Esophagus (tissue), 2 donors: ENCODE measurements around the gene TREML1. TPM values are rescaled to one million over a fixed set of nuclear protein-coding genes. Genes with fewer than 3 reads are reported as not detected.

Experiments used
- H3K27ac ChIP-seq, 2 donors: one replicate each; pipeline ENCODE4 v1.5.1; 2013; ENCODE audit warnings: low read depth in 2 of 2, mild to moderate bottlenecking in 2 of 2, inconsistent platforms in 1 of 2, low read length in 1 of 2, moderate library complexity in 1 of 2
- H3K27me3 ChIP-seq, 2 donors: one replicate each; pipeline ENCODE4 v1.6.1; 2013; ENCODE audit warnings: low read length in 2 of 2, control low read depth in 1 of 2, mild to moderate bottlenecking in 1 of 2; ENCODE audit not compliant: insufficient read depth in 2 of 2, control insufficient read depth in 1 of 2
- H3K36me3 ChIP-seq, 2 donors: one replicate each; pipeline ENCODE4 v1.6.1; 2013; ENCODE audit warnings: low read length in 1 of 2; ENCODE audit not compliant: control insufficient read depth in 2 of 2, insufficient read depth in 2 of 2
- H3K4me1 ChIP-seq, 2 donors: one replicate each; pipeline ENCODE4 v1.6.1; 2013; ENCODE audit warnings: low read length in 1 of 2; ENCODE audit not compliant: control insufficient read depth in 2 of 2, insufficient read depth in 2 of 2
- H3K4me3 ChIP-seq, 2 donors: one replicate each; pipeline ENCODE4 v1.5.1; 2013; ENCODE audit warnings: low read length in 2 of 2, mild to moderate bottlenecking in 2 of 2, low read depth in 1 of 2, moderate library complexity in 1 of 2
- H3K9me3 ChIP-seq, 2 donors: one replicate each; pipeline ENCODE4 v1.6.1; 2013; ENCODE audit warnings: mild to moderate bottlenecking in 2 of 2, low read depth in 1 of 2, low read length in 1 of 2, moderate library complexity in 1 of 2; ENCODE audit not compliant: control insufficient read depth in 2 of 2, insufficient read depth in 1 of 2
- whole genome bisulfite sequencing, 2 donors: extraction: QIAGEN DNeasy Blood & Tissue Kit; methylation state at CpG; one replicate each; pipeline ENCODE4 v1.1.7; 2013; 5-methylcytosine and 5-hydroxymethylcytosine counted together
- polyA plus RNA-seq, 2 donors: library from polyadenylated mRNA; stranded (reverse); fragments of 200-250 nt; gene quantifications; one replicate each; pipeline ENCODE4 v1.2.3, GENCODE V29; 2013
- donor health status: healthy with polysubstance abuse.
- donor health status: Bipolar disorder and iron deficiency.

Gene TREML1
- polyA plus RNA-seq, 2 donors, result 0.06 to 0.07 TPM

- no peaks in the 10 kb centered on the region for H3K36me3 ChIP-seq
- H3K27ac ChIP-seq, result no peak overlapping the region
- no peaks in the 10 kb centered on the region for H3K27me3 ChIP-seq
- H3K9me3 ChIP-seq, result no peaks in the 10 kb centered on the region
- H3K4me3 ChIP-seq, result no peak overlapping the region
- WGBS, 2 donors, result 84 to 93% methylated on average over 4 of the region's 4 CpGs
- H3K4me1 ChIP-seq, result no peaks in the 10 kb centered on the region
Measured at GRCh38 chr6:41156001-41156400, 1.9 kb upstream of the TREML1 start.

GRCh38 chr6:41155132-41155805 lies 1.1 kb upstream of the TREML1 start:
- no peak overlapping the region for H3K27ac ChIP-seq
- 45 to 50% methylated on average over 7 of the region's 7 CpGs for WGBS, 2 donors

GRCh38 chr6:41153451-41153850 lies 696 bp downstream of the TREML1 start:
- H3K27ac ChIP-seq, result no peak overlapping the region
- no peaks in the 10 kb centered on the region for H3K36me3 ChIP-seq
- no peaks in the 10 kb centered on the region for H3K9me3 ChIP-seq
- no peak overlapping the region for H3K4me3 ChIP-seq
- WGBS, 2 donors, result 72 to 82% methylated on average over 4 of the region's 4 CpGs
- H3K27me3 ChIP-seq, result no peaks in the 10 kb centered on the region
- H3K4me1 ChIP-seq, result no peaks in the 10 kb centered on the region

More at GRCh38 chr6:41155132-41155805, 1.1 kb upstream of the TREML1 start:
- no peaks in the 10 kb centered on the region for H3K36me3 ChIP-seq
- no peaks in the 10 kb centered on the region for H3K27me3 ChIP-seq
- no peaks in the 10 kb centered on the region for H3K9me3 ChIP-seq
- H3K4me1 ChIP-seq, result no peaks in the 10 kb centered on the region
- no peak overlapping the region for H3K4me3 ChIP-seq

- H3K27ac ChIP-seq, result no peak overlapping the region
- H3K4me3 ChIP-seq, result no peak overlapping the region
- no peaks in the 10 kb centered on the region for H3K9me3 ChIP-seq
- no peaks in the 10 kb centered on the region for H3K36me3 ChIP-seq
- no peaks in the 10 kb centered on the region for H3K4me1 ChIP-seq
- 77 to 87% methylated on average over 1 of the region's 1 CpG for WGBS, 2 donors
- H3K27me3 ChIP-seq, result no peaks in the 10 kb centered on the region
Measured at GRCh38 chr6:41150671-41151070, 3.5 kb downstream of the TREML1 start.

- Histone ChIP-seq H3K27ac (no peak overlapping the region), H3K4me1 (no peaks in the 10 kb centered on the region), H3K36me3 (no peaks in the 10 kb centered on the region), H3K27me3 (no peaks in the 10 kb centered on the region), H3K4me3 (no peak overlapping the region), H3K9me3 (no peaks in the 10 kb centered on the region)
- WGBS, 2 donors, result 92 to 94% methylated on average over 1 of the region's 1 CpG
Measured at GRCh38 chr6:41147917-41148316, 6.2 kb downstream of the TREML1 start.

- Histone ChIP-seq H3K4me1 (no peaks in the 10 kb centered on the region), H3K27me3 (no peaks in the 10 kb centered on the region), H3K36me3 (peaks cover 0 to 4% of the 10 kb centered on the region in 2 donors), H3K4me3 (no peak overlapping the region), H3K27ac (no peak overlapping the region), H3K9me3 (no peaks in the 10 kb centered on the region)
Measured at GRCh38 chr6:41136911-41137310, 17.2 kb downstream of the TREML1 start.

GRCh38 chr6:41135062-41135832 lies 18.9 kb downstream of the TREML1 start:
- H3K27ac ChIP-seq, result no peak overlapping the region
- H3K36me3 ChIP-seq, result peaks cover 0 to 4% of the 10 kb centered on the region in 2 donors
- WGBS, 2 donors, result 85 to 91% methylated on average over 3 of the region's 3 CpGs
- no peaks in the 10 kb centered on the region for H3K4me1 ChIP-seq
- H3K4me3 ChIP-seq, result no peak overlapping the region
- no peaks in the 10 kb centered on the region for H3K27me3 ChIP-seq
- H3K9me3 ChIP-seq, result no peaks in the 10 kb centered on the region

- Histone ChIP-seq H3K27ac (no peak overlapping the region), H3K27me3 (no peaks in the 10 kb centered on the region), H3K9me3 (no peaks in the 10 kb centered on the region), H3K36me3 (peaks cover 0 to 4% of the 10 kb centered on the region in 2 donors), H3K4me1 (no peaks in the 10 kb centered on the region), H3K4me3 (no peak overlapping the region)
- WGBS, 2 donors, result 48 to 53% methylated on average over 2 of the region's 2 CpGs
Measured at GRCh38 chr6:41132254-41132653, 21.9 kb downstream of the TREML1 start.

- no peaks in the 10 kb centered on the region for H3K36me3 ChIP-seq
- 95 to 96% methylated on average over 3 of the region's 3 CpGs for WGBS, 2 donors
- no peaks in the 10 kb centered on the region for H3K9me3 ChIP-seq
- no peaks in the 10 kb centered on the region for H3K27me3 ChIP-seq
- H3K27ac ChIP-seq, result no peak overlapping the region
- no peak overlapping the region for H3K4me3 ChIP-seq
- H3K4me1 ChIP-seq, result no peaks in the 10 kb centered on the region
Measured at GRCh38 chr6:41125282-41125681, 28.9 kb downstream of the TREML1 start.

GRCh38 chr6:41122918-41123317 lies 31.2 kb downstream of the TREML1 start:
- Histone ChIP-seq H3K4me1 (no peaks in the 10 kb centered on the region), H3K36me3 (no peaks in the 10 kb centered on the region), H3K9me3 (no peaks in the 10 kb centered on the region), H3K27me3 (no peaks in the 10 kb centered on the region), H3K4me3 (no peak overlapping the region), H3K27ac (no peak overlapping the region)
- WGBS, 2 donors, result 91 to 98% methylated on average over 1 of the region's 1 CpG
